NCI-H187 (cell line): ENCODE data around the gene PRR19.
A peak's percentile ranks its signal among the peaks of the same experiment; 100 is the strongest.

ENCODE experiments used
- DNase-seq, 2 experiments: peaks; one replicate each; lab custom pipeline; 2025; lab: John Stamatoyannopoulos, UW

The PRR19 gene

GRCh38 chr19:42295342-42295741 lies 6.6 kb upstream of the PRR19 start:
- DNase-seq = no peak

GRCh38 chr19:42295831-42296525 lies 6.0 kb upstream of the PRR19 start:
- peak; percentile 50 to 77 for DNase-seq

- no peak for DNase-seq
Observed at GRCh38 chr19:42297039-42297438, 4.9 kb upstream of the PRR19 start.

- DNase-seq = no peak
Observed at GRCh38 chr19:42303101-42303464, 1.2 kb downstream of the PRR19 start.

GRCh38 chr19:42303876-42304275 lies 1.9 kb downstream of the PRR19 start:
- no peak for DNase-seq

DNA sequence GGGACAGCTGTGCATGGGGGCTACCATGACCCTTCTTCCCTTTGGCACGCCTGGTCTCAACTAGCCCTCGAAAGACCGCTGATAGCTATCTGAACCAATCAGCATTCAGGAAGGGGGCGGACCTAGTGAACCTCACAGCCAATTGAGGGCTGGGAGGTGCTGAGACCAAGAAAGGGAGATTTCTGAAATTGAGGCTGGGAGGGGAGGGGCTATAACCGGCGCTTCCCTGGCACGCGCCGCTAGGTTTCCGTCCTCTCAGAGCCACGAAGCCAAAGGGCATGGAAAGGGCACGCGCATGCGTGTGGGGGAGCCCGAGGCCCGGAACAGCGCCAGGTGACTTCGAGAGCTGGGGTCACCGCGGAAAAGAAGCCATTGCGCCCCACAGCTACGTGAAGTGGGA lies 4.7 kb downstream of the PRR19 start:
- no peak for DNase-seq

DNA sequence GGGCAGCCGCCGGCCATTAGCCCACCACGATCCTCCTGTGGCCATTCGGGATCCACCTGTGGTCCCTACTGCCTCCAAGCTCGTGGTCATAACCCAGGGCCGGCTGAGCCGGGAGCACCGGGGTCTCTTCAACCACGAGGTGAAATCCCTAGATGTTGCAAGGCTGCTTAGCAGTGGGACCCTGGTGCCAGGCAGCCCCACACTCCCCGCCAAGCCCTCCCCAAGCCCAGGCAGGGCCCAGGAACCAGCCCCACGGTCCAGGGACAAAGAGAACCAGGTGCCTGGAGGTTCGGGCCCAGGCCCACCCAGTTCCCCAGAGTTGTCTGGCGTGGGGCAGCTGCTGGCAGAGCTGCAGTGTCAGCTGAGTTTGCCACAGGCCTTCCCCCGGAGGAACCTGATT lies 7.8 kb downstream of the PRR19 start:
- no peak for DNase-seq

DNA sequence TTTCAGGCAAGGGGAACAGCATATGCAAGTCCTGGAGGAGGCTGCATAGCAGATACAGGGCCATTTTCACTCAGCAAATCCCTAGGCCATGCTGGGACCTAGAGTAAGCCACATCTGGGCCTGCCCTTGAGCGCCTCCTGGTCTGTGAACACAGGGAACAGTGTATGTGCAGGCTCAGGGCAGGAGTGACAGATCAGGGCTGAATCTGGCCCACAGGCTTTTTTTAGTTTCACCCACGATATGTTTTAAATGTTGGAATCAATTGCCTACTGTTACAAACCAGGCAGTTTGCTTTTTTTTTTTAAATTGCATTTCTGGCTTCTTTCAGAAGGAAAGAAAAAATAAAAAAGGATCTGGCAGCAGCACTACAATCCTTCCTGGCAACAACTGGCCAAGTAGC lies 9.7 kb downstream of the PRR19 start:
- no peak for DNase-seq

DNA sequence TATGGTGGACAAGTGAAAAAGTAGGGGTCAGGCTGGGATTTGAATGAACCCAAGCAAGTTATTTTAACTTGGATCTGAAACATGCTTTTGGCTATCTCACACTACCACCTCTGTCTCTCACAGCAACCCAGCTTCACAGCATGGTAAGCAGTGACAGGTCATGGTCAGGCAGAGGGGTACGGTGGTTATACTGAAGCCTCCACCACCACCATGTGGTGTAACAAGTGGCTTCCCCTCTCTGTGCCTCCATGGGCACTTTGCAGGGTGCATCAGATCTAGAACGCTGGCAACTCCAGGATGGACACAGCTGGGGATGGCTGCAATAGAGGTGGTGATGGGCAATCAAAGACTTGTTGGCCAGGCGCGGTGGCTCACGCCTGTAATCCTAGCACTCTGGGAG lies 10.4 kb downstream of the PRR19 start:
- DNase-seq = no peak

- peak; percentile 24 to 44 for DNase-seq
Observed at GRCh38 chr19:42313096-42313839, 11.3 kb downstream of the PRR19 start, which contains the start of gene TMEM145. TMEM145 (plus strand) TSS chr19:42313309; CDS start chr19:42313377, 68 bp downstream.

- DNase-seq = no peak
Observed at GRCh38 chr19:42313840-42314755, 12.2 kb downstream of the PRR19 start.

- no peak for DNase-seq
Observed at GRCh38 chr19:42315024-42315423, 13.1 kb downstream of the PRR19 start.

- no peak for DNase-seq
Observed at GRCh38 chr19:42316223-42317211, 14.6 kb downstream of the PRR19 start.

DNA sequence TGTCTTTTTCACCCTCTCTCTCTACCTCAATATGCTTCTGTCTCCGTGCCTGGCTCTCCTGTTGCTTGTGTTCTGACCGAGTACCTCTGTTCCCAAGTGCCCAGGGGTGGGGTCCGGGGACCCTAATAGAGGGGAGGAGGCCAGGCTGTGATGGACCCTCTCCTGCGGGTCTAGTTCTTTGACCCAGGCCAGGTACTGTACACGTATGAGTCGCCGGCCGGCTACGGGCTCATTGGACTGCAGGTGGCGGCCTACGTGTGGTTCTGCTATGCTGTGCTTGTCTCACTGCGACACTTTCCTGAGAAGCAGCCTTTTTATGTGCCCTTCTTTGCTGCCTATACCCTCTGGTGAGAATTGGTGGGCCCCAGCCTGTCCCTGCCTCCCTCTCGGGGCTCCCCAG lies 15.6 kb downstream of the PRR19 start:
- no peak for DNase-seq

GRCh38 chr19:42322305-42322704 lies 20.4 kb downstream of the PRR19 start:
- DNase-seq = no peak

- DNase-seq = no peak
Observed at GRCh38 chr19:42323473-42323851, 21.5 kb downstream of the PRR19 start.

- DNase-seq = no peak
Observed at GRCh38 chr19:42323852-42324654, 22.1 kb downstream of the PRR19 start.

DNA sequence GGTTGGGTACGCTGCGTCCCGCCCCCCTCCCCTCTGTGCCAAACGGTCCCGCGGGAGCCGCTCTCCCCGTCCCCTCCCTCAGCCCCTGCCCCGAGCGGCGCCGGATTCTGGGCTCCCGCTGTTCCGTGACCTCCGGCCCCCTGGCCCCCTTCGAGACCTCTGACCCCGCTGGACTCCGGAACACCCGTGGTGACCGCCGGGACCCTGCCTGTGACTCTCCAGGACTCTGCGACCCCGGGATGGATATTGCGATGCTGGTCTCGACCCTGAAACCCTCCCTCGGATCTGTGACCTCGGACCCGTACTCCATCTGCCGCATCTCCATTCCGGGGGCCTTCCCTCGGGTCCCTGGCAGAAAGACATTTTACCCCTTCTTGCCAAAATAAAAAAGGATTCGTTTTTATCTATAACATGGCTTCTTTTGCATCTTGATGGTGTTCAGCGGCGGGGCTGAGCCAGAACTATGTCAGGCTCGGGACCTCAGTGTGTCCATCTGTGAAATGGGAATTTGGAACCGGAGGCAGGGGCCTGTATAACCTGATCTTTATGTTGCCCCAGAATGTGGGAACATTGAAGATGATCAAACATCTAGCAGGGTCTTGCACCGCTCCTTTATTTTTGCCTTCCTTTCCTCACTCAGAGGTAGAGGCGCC lies 22.8 kb downstream of the PRR19 start:
- DNase-seq = no peak

- DNase-seq = peak; percentile 99
Observed at GRCh38 chr19:42325308-42325895, 23.5 kb downstream of the PRR19 start, which contains the start of gene MEGF8. MEGF8 (plus strand) TSS chr19:42325635; CDS start chr19:42326244, 609 bp downstream.
